ENCODE data around the gene BOD1. TPM values are rescaled to one million over a fixed set of nuclear protein-coding genes. Genes with fewer than 3 reads are reported as not detected.

BOD1 gene
- total RNA-seq, 3 donors from 2014 or later = 61.5 to 68.0 (median 64.6) TPM

- H3K4me3 ChIP-seq = no peak overlapping the region
- intact Hi-C loops (cut with DNase I; ENCODE audit: low total_unique reads) = no loop called here
- no peaks in the 10 kb centered on the region for H3K36me3 ChIP-seq
- no peak overlapping the region for H3K27ac ChIP-seq
- H3K27me3 ChIP-seq = no peaks in the 10 kb centered on the region
- H3K4me1 ChIP-seq = no peaks in the 10 kb centered on the region
- TF ChIP-seq POLR2AphosphoS5 (IDR thresholded peaks at IDR 0.05) (no peak), CTCF (IDR thresholded peaks at IDR 0.05) (no peak), POLR2A (IDR thresholded peaks at IDR 0.05) (no peak)
- no peak for DNase-seq (ENCODE audit: low spot score in 2 of 2)
- H3K9me3 ChIP-seq = peaks cover 8 to 13% of the 10 kb centered on the region in 2 donors
Measured at GRCh38 chr5:173653822-173654523, 37.5 kb upstream of the BOD1 start.

GRCh38 chr5:173648308-173648866 lies 31.9 kb upstream of the BOD1 start:
- Histone ChIP-seq H3K9me3 (peaks cover under 1 to 11% of the 10 kb centered on the region in 2 donors), H3K27ac (no peak overlapping the region), H3K36me3 (no peaks in the 10 kb centered on the region), H3K4me3 (no peak overlapping the region), H3K4me1 (no peaks in the 10 kb centered on the region), H3K27me3 (no peaks in the 10 kb centered on the region)
- no peak for DNase-seq (ENCODE audit: low spot score in 2 of 2)
- intact Hi-C loops (cut with DNase I; ENCODE audit: low total_unique reads) = no loop called here
- TF ChIP-seq CTCF (IDR thresholded peaks at IDR 0.05) (no peak), POLR2A (IDR thresholded peaks at IDR 0.05) (no peak), POLR2AphosphoS5 (IDR thresholded peaks at IDR 0.05) (no peak)

- Histone ChIP-seq H3K4me3 (no peak overlapping the region), H3K36me3 (no peaks in the 10 kb centered on the region), H3K27ac (no peak overlapping the region), H3K4me1 (no peaks in the 10 kb centered on the region), H3K27me3 (no peaks in the 10 kb centered on the region), H3K9me3 (no peaks in the 10 kb centered on the region)
- TF ChIP-seq POLR2A (IDR thresholded peaks at IDR 0.05) (no peak), POLR2AphosphoS5 (IDR thresholded peaks at IDR 0.05) (no peak), CTCF (IDR thresholded peaks at IDR 0.05) (no peak)
- intact Hi-C loops (cut with DNase I; ENCODE audit: low total_unique reads) = no loop called here
- no peak for DNase-seq (ENCODE audit: low spot score in 2 of 2)
Measured at GRCh38 chr5:173646692-173647091, 30.2 kb upstream of the BOD1 start.

DNA sequence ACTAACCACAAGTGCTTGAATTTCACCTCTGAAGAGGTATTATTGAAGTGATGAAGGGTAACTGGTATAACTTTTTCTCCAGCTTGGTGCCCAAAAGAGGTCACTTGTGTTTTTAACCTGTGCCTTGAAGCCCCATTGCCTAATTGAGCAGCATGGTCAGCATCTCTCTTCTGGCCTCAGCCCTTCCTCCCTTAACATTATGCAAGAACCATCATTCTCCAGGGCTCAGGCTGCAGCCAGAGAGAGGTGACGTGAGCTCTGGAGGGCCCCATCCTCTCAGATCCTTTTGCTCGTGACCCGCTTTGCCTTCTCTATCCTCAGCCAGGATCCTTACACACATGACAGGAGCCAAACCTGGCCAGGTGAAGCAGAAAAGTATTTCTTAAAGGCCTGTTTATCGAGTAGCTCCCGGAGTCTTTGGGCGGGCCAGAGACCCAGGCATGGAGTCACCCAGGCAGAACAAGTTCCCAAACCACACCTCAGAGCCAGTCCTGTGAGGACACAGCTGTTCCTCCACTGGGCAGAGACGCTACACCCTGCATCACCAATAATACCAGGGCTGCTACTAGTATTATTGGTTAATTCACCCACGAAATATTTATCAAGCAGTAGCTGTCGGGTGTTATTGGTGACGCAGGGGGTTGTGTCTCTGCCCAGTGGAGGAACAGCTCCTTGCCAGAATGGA lies 29.6 kb upstream of the BOD1 start:
- intact Hi-C loops (cut with DNase I; ENCODE audit: low total_unique reads) = no loop called here
- no peak overlapping the region for H3K27ac ChIP-seq

More for the DNA sequence above, 29.6 kb upstream of the BOD1 start:
- Histone ChIP-seq H3K36me3 (no peaks in the 10 kb centered on the region), H3K9me3 (no peaks in the 10 kb centered on the region), H3K4me3 (no peak overlapping the region), H3K27me3 (no peaks in the 10 kb centered on the region), H3K4me1 (no peaks in the 10 kb centered on the region)
- no peak for DNase-seq (ENCODE audit: low spot score in 2 of 2)
- TF ChIP-seq POLR2AphosphoS5 (IDR thresholded peaks at IDR 0.05) (no peak), POLR2A (IDR thresholded peaks at IDR 0.05) (no peak), CTCF (IDR thresholded peaks at IDR 0.05) (no peak)
